Fibroblast of lung (primary cell): Measurements from ENCODE around the gene XPO5. TPM values are rescaled to one million over a fixed set of nuclear protein-coding genes. Genes with fewer than 3 reads are reported as not detected.

ENCODE experiments used
- DNase-seq, 2 donors: peaks; one replicate each; pipeline versions ENCODE4 v3.0.0 to v3.0.0-alpha.2; 2010; ENCODE audit warnings: low read depth in 2 of 2
- H2AFZ ChIP-seq: 2 replicates; pipeline ENCODE4 v1.5.1; 2012; ENCODE audit warnings: low read length, control low read depth, inconsistent platforms
- H3K27ac ChIP-seq: 2 replicates; pipeline ENCODE4 v1.5.1; 2011; ENCODE audit warnings: low read length, control low read depth; ENCODE audit not compliant: insufficient read depth
- H3K27me3 ChIP-seq: 2 replicates; pipeline ENCODE4 v1.5.1; 2011; ENCODE audit warnings: mild to moderate bottlenecking, low read length; ENCODE audit not compliant: control insufficient read depth, insufficient read depth
- H3K36me3 ChIP-seq: 2 replicates; pipeline ENCODE4 v1.5.1; 2011; ENCODE audit warnings: low read length; ENCODE audit not compliant: control insufficient read depth, insufficient read depth
- H3K4me1 ChIP-seq: 2 replicates; pipeline ENCODE4 v1.5.1; 2011; ENCODE audit warnings: low read length; ENCODE audit not compliant: control insufficient read depth, insufficient read depth; ENCODE audit errors: extremely low read depth
- H3K4me2 ChIP-seq: 2 replicates; pipeline ENCODE4 v1.5.1; 2011; ENCODE audit warnings: low read length, control low read depth; ENCODE audit not compliant: insufficient read depth; ENCODE audit errors: extremely low read depth
- H3K4me3 ChIP-seq, 4 experiments: fragments of 200-600 bp in 1 of 4; sonication (generic) in 1 of 4; replicated peaks in 1 of 4; 2 replicates each; pipeline ENCODE4 v1.5.1; 2011 to 2016; ENCODE audit warnings: low read length in 4 of 4, low read depth in 3 of 4, mild to moderate bottlenecking in 3 of 4, control low read depth in 2 of 4, inconsistent platforms in 1 of 4, mixed read lengths in 1 of 4; ENCODE audit not compliant: insufficient read depth in 1 of 4; ENCODE audit errors: control extremely low read depth in 1 of 4
- H3K79me2 ChIP-seq: 2 replicates; pipeline ENCODE4 v1.5.1; 2012; ENCODE audit warnings: mild to moderate bottlenecking, low read length, inconsistent platforms; ENCODE audit not compliant: control insufficient read depth, insufficient read depth
- H3K9ac ChIP-seq: 2 replicates; pipeline ENCODE4 v1.5.1; 2011; ENCODE audit warnings: mild to moderate bottlenecking, low read length, control low read depth; ENCODE audit not compliant: insufficient read depth
- H3K9me3 ChIP-seq: 2 replicates; pipeline ENCODE4 v1.5.1; 2012; ENCODE audit warnings: low read depth, low read length; ENCODE audit not compliant: control insufficient read depth, insufficient read depth
- H4K20me1 ChIP-seq: 2 replicates; pipeline ENCODE4 v1.5.1; 2011; ENCODE audit warnings: low read length; ENCODE audit not compliant: control insufficient read depth, insufficient read depth; ENCODE audit errors: extremely low read depth
- EZH2 ChIP-seq: IDR thresholded peaks from 2 replicates; pipeline ENCODE4 v1.5.1; 2012; ENCODE audit warnings: low read length, control low read depth, mild to moderate bottlenecking; ENCODE audit errors: missing control alignments
- polyA plus RNA-seq, 2 donors: library from polyadenylated mRNA; depleted of rRNA in 1 of 2; stranded (reverse) in 1 of 2; unstranded in 1 of 2; fragments of >200 nt; gene quantifications; 2 replicates each; pipeline ENCODE4 v1.2.1, GENCODE V29; 2011 to 2012; ENCODE audit warnings: missing spikeins in 1 of 2
- total RNA-seq: library from RNA; depleted of rRNA; stranded (reverse); fragments of >200 nt; gene quantifications from 2 replicates; pipeline ENCODE4 v1.2.1, GENCODE V29; 2014
- TF ChIP-seq, protein P1 (sequence below), 2 donors: IDR thresholded peaks in 1 of 2; conservative IDR thresholded peaks in 1 of 2; 1 replicate in 1 of 2; 2 replicates in 1 of 2; pipeline ENCODE4 v1.5.1; 2011 to 2012; ENCODE audit warnings: low read length in 2 of 2, control low read depth in 1 of 2, inconsistent platforms in 1 of 2, low read depth in 1 of 2, mild to moderate bottlenecking in 1 of 2

XPO5 gene
- total and polyA plus RNA-seq, 2 donors (not counting 1 experiment from before 2014, with no cell fraction given), result 20.5 to 21.7 TPM

DNA sequence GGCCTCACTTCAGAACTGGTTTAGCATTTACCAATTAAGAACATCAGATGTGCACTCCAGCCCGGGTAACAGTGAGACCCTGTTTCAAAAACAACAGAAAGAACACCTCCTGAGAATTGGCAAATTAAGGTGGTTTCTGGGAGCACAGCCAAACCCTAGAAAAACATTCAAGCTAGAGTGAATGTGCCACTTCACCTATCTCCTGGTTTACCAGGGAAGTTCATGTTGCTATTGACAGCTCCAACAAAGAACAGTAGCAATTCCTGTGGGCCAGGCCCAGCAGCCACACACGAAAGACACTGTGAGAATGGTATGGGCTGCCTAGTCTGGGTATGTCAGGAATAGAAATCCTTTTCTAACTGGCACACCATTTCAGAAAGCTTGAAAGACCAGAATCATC lies 54.0 kb downstream of the XPO5 start:
- Histone ChIP-seq H3K27ac (no peak overlapping the region), H3K36me3 (peaks cover 42% of the 10 kb centered on the region)

DNA sequence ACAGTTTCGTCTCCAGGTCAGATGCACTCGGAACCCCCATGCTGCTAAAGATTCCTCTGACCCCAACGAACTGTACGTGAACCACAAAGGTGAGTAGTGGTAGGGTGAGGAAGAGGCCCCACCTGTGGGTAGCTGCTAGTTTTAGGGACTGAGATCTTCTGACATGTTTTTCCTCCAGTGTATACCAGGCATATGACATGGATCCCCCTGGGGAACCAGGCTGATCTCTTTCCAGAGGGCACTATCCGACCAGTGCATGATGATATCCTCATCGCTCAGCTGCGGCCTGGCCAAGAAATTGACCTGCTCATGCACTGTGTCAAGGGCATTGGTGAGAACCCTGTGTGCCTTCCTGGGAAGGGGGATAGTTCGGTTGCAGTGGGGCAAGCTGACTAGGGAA lies 55.7 kb downstream of the XPO5 start:
- TF ChIP-seq, protein P1, sequence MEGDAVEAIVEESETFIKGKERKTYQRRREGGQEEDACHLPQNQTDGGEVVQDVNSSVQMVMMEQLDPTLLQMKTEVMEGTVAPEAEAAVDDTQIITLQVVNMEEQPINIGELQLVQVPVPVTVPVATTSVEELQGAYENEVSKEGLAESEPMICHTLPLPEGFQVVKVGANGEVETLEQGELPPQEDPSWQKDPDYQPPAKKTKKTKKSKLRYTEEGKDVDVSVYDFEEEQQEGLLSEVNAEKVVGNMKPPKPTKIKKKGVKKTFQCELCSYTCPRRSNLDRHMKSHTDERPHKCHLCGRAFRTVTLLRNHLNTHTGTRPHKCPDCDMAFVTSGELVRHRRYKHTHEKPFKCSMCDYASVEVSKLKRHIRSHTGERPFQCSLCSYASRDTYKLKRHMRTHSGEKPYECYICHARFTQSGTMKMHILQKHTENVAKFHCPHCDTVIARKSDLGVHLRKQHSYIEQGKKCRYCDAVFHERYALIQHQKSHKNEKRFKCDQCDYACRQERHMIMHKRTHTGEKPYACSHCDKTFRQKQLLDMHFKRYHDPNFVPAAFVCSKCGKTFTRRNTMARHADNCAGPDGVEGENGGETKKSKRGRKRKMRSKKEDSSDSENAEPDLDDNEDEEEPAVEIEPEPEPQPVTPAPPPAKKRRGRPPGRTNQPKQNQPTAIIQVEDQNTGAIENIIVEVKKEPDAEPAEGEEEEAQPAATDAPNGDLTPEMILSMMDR (conservative IDR thresholded peaks at IDR 0.05 in 1 of 2, IDR thresholded peaks at IDR 0.05 in 1 of 2; ENCODE audit: low read depth in 1 of 2, low read length in 2 of 2), result no peak
- TF ChIP-seq EZH2, result no peak
- Histone ChIP-seq H4K20me1 (no peaks in the 10 kb centered on the region), H3K9me3 (no peaks in the 10 kb centered on the region), H3K4me2 (no peak overlapping the region), H3K79me2 (peaks cover 42% of the 10 kb centered on the region), H3K4me1 (peaks cover 11% of the 10 kb centered on the region), H3K36me3 (peaks cover 43% of the 10 kb centered on the region), H3K27ac (no peak overlapping the region), H3K9ac (no peak overlapping the region), H3K27me3 (no peaks in the 10 kb centered on the region), H2AFZ (no peak overlapping the region), H3K4me3 (no peak overlapping the region)
- DNase-seq, result no peak

More for the DNA sequence above, 54.0 kb downstream of the XPO5 start:
- H3K27me3 ChIP-seq, result no peaks in the 10 kb centered on the region
- H3K4me2 ChIP-seq, result no peak overlapping the region
- H2AFZ ChIP-seq, result no peak overlapping the region
- no peak overlapping the region for H3K4me3 ChIP-seq
- DNase-seq, result no peak
- H3K79me2 ChIP-seq, result peaks cover 26% of the 10 kb centered on the region
- no peak overlapping the region for H3K9ac ChIP-seq
- TF ChIP-seq, protein P1 (conservative IDR thresholded peaks at IDR 0.05 in 1 of 2, IDR thresholded peaks at IDR 0.05 in 1 of 2; ENCODE audit: low read depth in 1 of 2, low read length in 2 of 2), result no peak
- no peak for TF ChIP-seq EZH2
- H3K4me1 ChIP-seq, result peaks cover 2% of the 10 kb centered on the region
- no peaks in the 10 kb centered on the region for H3K9me3 ChIP-seq
- H4K20me1 ChIP-seq, result no peaks in the 10 kb centered on the region

DNA sequence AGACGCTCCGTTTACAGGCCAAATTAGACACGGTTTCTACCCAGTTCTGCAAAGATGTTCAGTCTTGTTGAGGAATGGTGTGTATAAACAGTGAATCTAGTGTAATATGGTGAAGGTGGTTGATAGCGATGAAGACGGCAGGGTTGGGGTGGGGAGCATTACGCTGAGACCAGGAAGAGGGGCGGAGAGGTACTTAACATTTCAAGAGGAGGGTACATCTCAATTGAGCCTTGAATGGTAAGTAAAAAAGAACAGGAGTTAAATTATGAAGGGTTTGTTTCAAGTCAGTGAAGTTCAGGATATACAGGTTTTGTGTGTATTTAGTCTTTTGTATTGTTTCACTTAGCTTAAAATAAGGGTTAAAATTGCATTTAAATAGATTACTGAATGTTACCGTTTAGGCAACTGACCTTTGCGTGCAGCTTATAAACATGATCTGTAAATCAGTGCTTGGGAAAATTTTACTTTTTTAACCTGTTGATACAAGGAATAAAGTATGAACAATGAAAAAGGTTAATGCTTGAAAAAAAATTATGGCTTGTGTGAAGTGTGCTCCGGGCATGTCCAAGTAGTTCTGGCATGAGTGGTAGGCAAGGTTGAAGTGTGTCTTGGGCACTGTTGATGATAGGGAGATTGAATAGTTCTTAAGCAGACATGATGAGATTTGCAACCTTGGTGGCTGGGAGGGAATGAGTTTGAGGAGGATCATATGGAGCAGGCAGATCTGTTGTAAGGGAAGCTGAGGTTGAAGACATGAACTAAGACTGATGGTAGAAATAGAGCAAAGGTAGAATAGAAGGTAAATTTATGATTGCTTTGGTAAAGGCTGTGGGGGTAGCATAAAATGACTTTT lies 58.1 kb downstream of the XPO5 start:
- Histone ChIP-seq H3K36me3 (peaks cover 38% of the 10 kb centered on the region), H3K27ac (peak overlapping the region; percentile 86), H3K4me3 (peak overlapping the region; percentile 74 to 99 (median 90))

More for the DNA sequence above, 58.1 kb downstream of the XPO5 start:
- peak overlapping the region; percentile 98 for H2AFZ ChIP-seq
- no peak for TF ChIP-seq EZH2
- TF ChIP-seq, protein P1 (conservative IDR thresholded peaks at IDR 0.05 in 1 of 2, IDR thresholded peaks at IDR 0.05 in 1 of 2; ENCODE audit: low read depth in 1 of 2, low read length in 2 of 2), result no peak
- H4K20me1 ChIP-seq, result no peaks in the 10 kb centered on the region
- H3K9me3 ChIP-seq, result no peaks in the 10 kb centered on the region
- H3K9ac ChIP-seq, result peak overlapping the region; percentile 87
- DNase-seq, result peak in 1 of 2 donors; percentile 11
- no peaks in the 10 kb centered on the region for H3K27me3 ChIP-seq
- peaks cover 11% of the 10 kb centered on the region for H3K4me1 ChIP-seq
- H3K4me2 ChIP-seq, result peak overlapping the region; percentile 99
- H3K79me2 ChIP-seq, result peaks cover 49% of the 10 kb centered on the region
